Hepatocyte (in vitro differentiated cells): ENCODE results near the gene GNG12. TPM values are rescaled to one million over a fixed set of nuclear protein-coding genes. Genes with fewer than 3 reads are reported as not detected.

Experiments
- DNase-seq: peaks from one replicate; pipeline ENCODE4 v3.0.0-alpha.2; 2016; ENCODE audit warnings: low spot score
- H2AFZ ChIP-seq: fragments of 200-600 bp; sonication (generic); 2 replicates; pipeline ENCODE4 v1.6.0; 2016; ENCODE audit warnings: antibody characterized with exemption, mild to moderate bottlenecking
- H3K27ac ChIP-seq: fragments of 200-600 bp; sonication (generic); 2 replicates; pipeline ENCODE4 v1.5.1; 2016; ENCODE audit warnings: mild to moderate bottlenecking
- H3K27me3 ChIP-seq: fragments of 200-600 bp; sonication (generic); 2 replicates; pipeline ENCODE4 v1.6.1; 2016
- H3K36me3 ChIP-seq: fragments of 200-600 bp; sonication (generic); replicated peaks from 2 replicates; pipeline ENCODE4 v1.5.1; 2016; ENCODE audit warnings: low read depth; ENCODE audit not compliant: insufficient read depth
- H3K4me1 ChIP-seq: fragments of 200-600 bp; sonication (generic); 2 replicates; pipeline ENCODE4 v1.5.1; 2016; ENCODE audit warnings: mild to moderate bottlenecking, moderate library complexity; ENCODE audit not compliant: insufficient read depth
- H3K4me2 ChIP-seq: fragments of 200-600 bp; sonication (generic); 2 replicates; pipeline ENCODE4 v1.6.0; 2016
- H3K4me3 ChIP-seq: fragments of 200-600 bp; sonication (generic); 2 replicates; pipeline ENCODE4 v1.5.1; 2016; ENCODE audit warnings: mild to moderate bottlenecking
- H3K79me2 ChIP-seq: fragments of 200-600 bp; sonication (generic); 2 replicates; pipeline ENCODE4 v1.6.0; 2017; ENCODE audit warnings: mild to moderate bottlenecking
- H3K9me2 ChIP-seq: fragments of 200-600 bp; sonication (generic); replicated peaks from 2 replicates; pipeline ENCODE4 v1.6.0; 2017; ENCODE audit warnings: mild to moderate bottlenecking; ENCODE audit not compliant: insufficient read depth
- H3K9me3 ChIP-seq: fragments of 200-600 bp; sonication (generic); 2 replicates; pipeline ENCODE4 v1.5.1; 2016; ENCODE audit warnings: low read depth, mild to moderate bottlenecking
- H4K20me1 ChIP-seq: fragments of 200-600 bp; sonication (generic); 2 replicates; pipeline ENCODE4 v1.6.0; 2016; ENCODE audit warnings: mild to moderate bottlenecking; ENCODE audit not compliant: insufficient read depth, poor library complexity, severe bottlenecking
- CTCF ChIP-seq: fragments of 200-600 bp; sonication (generic); IDR thresholded peaks from 2 replicates; pipeline ENCODE4 v1.5.1; 2016; ENCODE audit warnings: antibody characterized with exemption, mild to moderate bottlenecking; ENCODE audit not compliant: poor library complexity
- EZH2 ChIP-seq: fragments of 200-600 bp; sonication (generic); IDR thresholded peaks from 2 replicates; pipeline ENCODE4 v1.6.1; 2016; ENCODE audit warnings: antibody characterized with exemption, mild to moderate bottlenecking, borderline replicate concordance
- EZH2phosphoT487 ChIP-seq: fragments of 200-600 bp; sonication (generic); IDR thresholded peaks from one replicate; pipeline ENCODE4 v1.6.1; 2018; ENCODE audit warnings: antibody characterized with exemption, mild to moderate bottlenecking, low read depth, moderate library complexity; ENCODE audit not compliant: unreplicated experiment, severe bottlenecking
- WGBS: methylation state at CpG from one replicate; pipeline ENCODE4 v1.1.6; 2016; ENCODE audit warnings: low lambda C conversion rate; ENCODE audit errors: missing lambda C conversion rate; 5-methylcytosine and 5-hydroxymethylcytosine counted together
- polyA plus RNA-seq: library from polyadenylated mRNA; unstranded; fragments of >200 nt; fragmentation: Nextera tagmentation; extraction: Ambion mirVana; gene quantifications from 2 replicates; pipeline ENCODE4 v1.2.1, GENCODE V29; 2016
- total RNA-seq: library from RNA; depleted of rRNA; stranded (reverse); fragments of >200 nt; gene quantifications from 2 replicates; pipeline ENCODE4 v1.2.3, GENCODE V29; 2014

GNG12 gene
- total and polyA plus RNA-seq, 2 experiments from 2014 or later: 49.6 to 108 TPM

- peaks cover 12% of the 10 kb centered on the region for H3K4me1 ChIP-seq
- H3K4me3 ChIP-seq: no peak overlapping the region
- no peaks in the 10 kb centered on the region for H3K36me3 ChIP-seq
- TF ChIP-seq EZH2 (no peak), CTCF (no peak), EZH2phosphoT487 (no peak)
- H3K4me2 ChIP-seq: no peak overlapping the region
- no peak overlapping the region for H3K27ac ChIP-seq
- H3K79me2 ChIP-seq: no peaks in the 10 kb centered on the region
- WGBS: 54% methylated on average over 2 of the region's 2 CpGs
- H4K20me1 ChIP-seq: no peaks in the 10 kb centered on the region
- no peaks in the 10 kb centered on the region for H3K27me3 ChIP-seq
- no peak overlapping the region for H2AFZ ChIP-seq
- no peaks in the 10 kb centered on the region for H3K9me2 ChIP-seq
- DNase-seq: no peak
- no peaks in the 10 kb centered on the region for H3K9me3 ChIP-seq
These were observed 157.5 kb downstream of the GNG12 start for GRCh38 chr1:67675800-67676199.

- H3K4me2 ChIP-seq: peak overlapping the region; percentile 25
- no peak overlapping the region for H2AFZ ChIP-seq
- H3K4me1 ChIP-seq: peaks cover 12% of the 10 kb centered on the region
- TF ChIP-seq CTCF (no peak), EZH2 (no peak), EZH2phosphoT487 (no peak)
- WGBS: 35% methylated on average over 4 of the region's 4 CpGs
- no peak overlapping the region for H3K4me3 ChIP-seq
- no peaks in the 10 kb centered on the region for H3K9me2 ChIP-seq
- no peaks in the 10 kb centered on the region for H3K9me3 ChIP-seq
- no peaks in the 10 kb centered on the region for H3K36me3 ChIP-seq
- no peaks in the 10 kb centered on the region for H3K27me3 ChIP-seq
- no peaks in the 10 kb centered on the region for H3K79me2 ChIP-seq
- H4K20me1 ChIP-seq: no peaks in the 10 kb centered on the region
- DNase-seq: peak; percentile 46
- H3K27ac ChIP-seq: peak overlapping the region; percentile 8
These were observed 158.8 kb downstream of the GNG12 start for GRCh38 chr1:67674260-67675011.

GRCh38 chr1:67673468-67674201 is 159.6 kb downstream of the GNG12 start:
- TF ChIP-seq EZH2phosphoT487 (no peak), EZH2 (no peak), CTCF (no peak)
- Histone ChIP-seq H3K27me3 (no peaks in the 10 kb centered on the region), H3K4me3 (no peak overlapping the region), H4K20me1 (no peaks in the 10 kb centered on the region), H2AFZ (no peak overlapping the region), H3K9me2 (no peaks in the 10 kb centered on the region), H3K9me3 (no peaks in the 10 kb centered on the region), H3K79me2 (no peaks in the 10 kb centered on the region), H3K4me1 (peaks cover 12% of the 10 kb centered on the region), H3K36me3 (no peaks in the 10 kb centered on the region), H3K4me2 (no peak overlapping the region), H3K27ac (no peak overlapping the region)
- WGBS: 73% methylated on average over 1 of the region's 1 CpG
- no peak for DNase-seq
